Natural killer cell (primary cell): ENCODE results near the gene TAPT1. TPM values are rescaled to one million over a fixed set of nuclear protein-coding genes. Genes with fewer than 3 reads are reported as not detected.

Experiments
- ATAC-seq, 3 donors: fragments of 150-1000 bp in 2 of 3; fragments of 200-7000 bp in 1 of 3; cut with Tn5 transposase; 1 replicate in 1 of 3; 2 replicates in 2 of 3; pipeline ENCODE4 v1.10.0; 2021; ENCODE audit warnings: mild to moderate bottlenecking in 2 of 3, moderate library complexity in 2 of 3
- DNase-seq, 2 donors: peaks; one replicate each; pipeline versions ENCODE4 v3.0.0 to v3.0.0-alpha.2; 2013 to 2021; ENCODE audit warnings: mixed read lengths in 1 of 2
- H3K27ac ChIP-seq: one replicate; pipeline ENCODE4 v1.5.1; 2013; ENCODE audit warnings: mild to moderate bottlenecking, low read length
- H3K27me3 ChIP-seq: one replicate; pipeline ENCODE4 v1.6.1; 2013; ENCODE audit warnings: low read length; ENCODE audit not compliant: control insufficient read depth, insufficient read depth
- H3K36me3 ChIP-seq: one replicate; pipeline ENCODE4 v1.6.1; 2013; ENCODE audit warnings: low read length; ENCODE audit not compliant: control insufficient read depth, insufficient read depth
- H3K4me1 ChIP-seq: one replicate; pipeline ENCODE4 v1.6.1; 2013; ENCODE audit warnings: low read length; ENCODE audit not compliant: control insufficient read depth, insufficient read depth
- H3K4me3 ChIP-seq: one replicate; pipeline ENCODE4 v1.5.1; 2013; ENCODE audit warnings: low read length
- H3K9me3 ChIP-seq: one replicate; pipeline ENCODE4 v1.6.1; 2013; ENCODE audit warnings: low read length; ENCODE audit not compliant: control insufficient read depth, insufficient read depth
- H3K27ac Mint-ChIP-seq, 2 donors: one replicate each; pipeline ENCODE4 v1.8.0; 2022; ENCODE audit warnings: mild to moderate bottlenecking in 2 of 2, mixed read lengths in 2 of 2, moderate library complexity in 1 of 2
- H3K27me3 Mint-ChIP-seq, 2 donors: one replicate each; pipeline ENCODE4 v1.8.0; 2022; ENCODE audit warnings: low read depth in 2 of 2, mixed read lengths in 2 of 2
- H3K36me3 Mint-ChIP-seq: one replicate; pipeline ENCODE4 v1.8.0; 2022; ENCODE audit warnings: mixed read lengths
- H3K4me1 Mint-ChIP-seq, 2 donors: one replicate each; pipeline ENCODE4 v1.8.0; 2022; ENCODE audit warnings: mixed read lengths in 2 of 2
- H3K4me3 Mint-ChIP-seq: one replicate; pipeline ENCODE4 v1.8.0; 2022; ENCODE audit warnings: mild to moderate bottlenecking, moderate library complexity, mixed read lengths
- H3K9me3 Mint-ChIP-seq, 2 donors: one replicate each; pipeline ENCODE4 v1.8.0; 2022; ENCODE audit warnings: mixed read lengths in 2 of 2
- CTCF ChIP-seq: fragments of 200-600 bp; IDR thresholded peaks from one replicate; pipeline ENCODE4 v1.8.0; 2022; ENCODE audit warnings: antibody characterized with exemption
- WGBS: methylation state at CpG from one replicate; pipeline ENCODE4 v1.1.7; 2013; ENCODE audit warnings: missing lambda C conversion rate; ENCODE audit not compliant: insufficient coverage; 5-methylcytosine and 5-hydroxymethylcytosine counted together
- intact Hi-C: fragments of 100-400 bp; cut with micrococcal nuclease; formaldehyde crosslinking; loops from one replicate; pipeline ENCODE4 v1.14.2; 2022
- total RNA-seq, 4 donors: library from RNA; stranded (reverse); fragments of 120-200 nt in 1 of 4; gene quantifications; one replicate each; pipeline versions ENCODE4 v1.2.3 to v1.2.4, GENCODE V29; 2013 to 2022

Gene TAPT1
- total RNA-seq, 3 donors from 2014 or later (not counting 1 experiment from before 2014, with no cell fraction given), result 52.5 to 67.5 (median 52.7) TPM

DNA sequence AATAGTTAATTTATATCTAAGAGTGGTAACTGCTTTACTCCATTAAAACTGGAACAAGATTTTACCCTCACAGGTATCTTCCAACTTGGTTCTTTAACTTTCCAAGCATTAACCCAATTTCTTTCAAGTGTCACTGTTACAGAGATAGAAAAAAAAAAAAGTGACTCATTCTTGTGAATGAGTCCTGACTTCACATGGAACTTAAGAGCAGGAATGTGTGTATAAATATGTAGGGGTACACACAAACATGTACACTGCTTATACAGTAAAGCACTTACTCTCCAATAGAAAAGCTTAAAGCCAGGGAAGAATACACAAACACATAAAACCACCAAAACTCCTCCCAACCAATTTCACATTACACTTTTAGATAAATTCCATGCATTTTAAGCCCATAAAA, 38.8 kb downstream of the TAPT1 start:
- H3K4me3 Mint-ChIP-seq, result no peak overlapping the region
- Histone ChIP-seq H3K36me3 (peaks cover 44% of the 10 kb centered on the region), H3K27ac (no peak overlapping the region), H3K27me3 (no peaks in the 10 kb centered on the region), H3K4me1 (no peaks in the 10 kb centered on the region), H3K9me3 (no peaks in the 10 kb centered on the region), H3K4me3 (no peak overlapping the region)
- no peak for TF ChIP-seq CTCF
- intact Hi-C loops, result no loop called here
- H3K36me3 Mint-ChIP-seq, result peaks cover 10% of the 10 kb centered on the region
- H3K9me3 Mint-ChIP-seq, result no peaks in the 10 kb centered on the region
- ATAC-seq (no peak), DNase-seq (no peak)
- H3K27me3 Mint-ChIP-seq, result no peaks in the 10 kb centered on the region
- H3K27ac Mint-ChIP-seq, result no peak overlapping the region
- peaks cover 0 to 5% of the 10 kb centered on the region in 2 donors for H3K4me1 Mint-ChIP-seq

DNA sequence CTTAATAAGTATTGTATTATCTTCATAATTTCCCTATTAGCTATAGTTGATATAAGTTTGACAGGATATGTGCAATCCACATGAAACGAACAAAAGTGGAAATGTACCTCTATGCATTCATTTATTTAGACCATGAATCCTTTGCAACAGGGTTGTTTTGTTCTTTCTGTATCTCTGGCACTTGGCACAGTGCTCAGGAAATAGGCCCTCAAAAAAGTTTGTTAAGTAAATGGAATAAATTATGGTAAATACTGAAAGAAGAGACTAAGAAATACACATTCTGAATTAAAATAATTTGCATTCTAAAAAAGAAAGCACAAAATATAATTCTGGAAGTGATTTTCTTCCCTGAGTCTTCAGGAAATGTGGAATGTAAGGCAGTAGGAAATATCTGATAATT, 39.3 kb downstream of the TAPT1 start:
- no peak overlapping the region for H3K27ac Mint-ChIP-seq
- intact Hi-C loops, result no loop called here
- no peak overlapping the region for H3K4me3 Mint-ChIP-seq
- Histone ChIP-seq H3K36me3 (peaks cover 45% of the 10 kb centered on the region), H3K4me1 (no peaks in the 10 kb centered on the region), H3K4me3 (no peak overlapping the region), H3K9me3 (no peaks in the 10 kb centered on the region), H3K27ac (no peak overlapping the region), H3K27me3 (no peaks in the 10 kb centered on the region)
- H3K4me1 Mint-ChIP-seq, result peaks cover 0 to 5% of the 10 kb centered on the region in 2 donors
- no peak for TF ChIP-seq CTCF
- DNase-seq, result no peak
- no peaks in the 10 kb centered on the region for H3K9me3 Mint-ChIP-seq
- no peaks in the 10 kb centered on the region for H3K27me3 Mint-ChIP-seq
- WGBS, result no CpG with 5 or more reads among the region's 1 CpG
- ATAC-seq, result no peak
- peaks cover 10% of the 10 kb centered on the region for H3K36me3 Mint-ChIP-seq

- 67% methylated on average over 1 of the region's 2 CpGs for WGBS
- ATAC-seq (no peak), DNase-seq (no peak)
- Mint-ChIP-seq H3K9me3 (no peaks in the 10 kb centered on the region), H3K27me3 (no peaks in the 10 kb centered on the region), H3K36me3 (no peaks in the 10 kb centered on the region), H3K4me1 (no peaks in the 10 kb centered on the region), H3K4me3 (no peak overlapping the region), H3K27ac (no peak overlapping the region)
- no peak for TF ChIP-seq CTCF
- H3K9me3 ChIP-seq, result no peaks in the 10 kb centered on the region
- intact Hi-C loops, result no loop called here
- peaks cover 37% of the 10 kb centered on the region for H3K36me3 ChIP-seq
- H3K4me3 ChIP-seq, result no peak overlapping the region
- H3K4me1 ChIP-seq, result no peaks in the 10 kb centered on the region
- no peaks in the 10 kb centered on the region for H3K27me3 ChIP-seq
- no peak overlapping the region for H3K27ac ChIP-seq
These were observed 42.7 kb downstream of the TAPT1 start for GRCh38 chr4:16183604-16184003.

GRCh38 chr4:16176621-16177020, 49.6 kb downstream of the TAPT1 start:
- Mint-ChIP-seq H3K27ac (no peak overlapping the region), H3K4me1 (no peaks in the 10 kb centered on the region), H3K4me3 (no peak overlapping the region), H3K36me3 (peaks cover 5% of the 10 kb centered on the region), H3K27me3 (no peaks in the 10 kb centered on the region), H3K9me3 (no peaks in the 10 kb centered on the region)
- no peaks in the 10 kb centered on the region for H3K9me3 ChIP-seq
- H3K27me3 ChIP-seq, result no peaks in the 10 kb centered on the region
- DNase-seq (no peak), ATAC-seq (no peak)
- TF ChIP-seq CTCF, result no peak
- H3K27ac ChIP-seq, result no peak overlapping the region
- WGBS, result 100% methylated on average over 6 of the region's 6 CpGs
- H3K4me1 ChIP-seq, result no peaks in the 10 kb centered on the region
- no peak overlapping the region for H3K4me3 ChIP-seq
- intact Hi-C loops, result no loop called here
- H3K36me3 ChIP-seq, result peaks cover 30% of the 10 kb centered on the region
